Sigmoid colon (tissue), 7 donors: ENCODE data around the gene ZNF782. TPM values are rescaled to one million over a fixed set of nuclear protein-coding genes. Genes with fewer than 3 reads are reported as not detected.
"Not testable (repeated sequence)": the region's sequence is repeated elsewhere in the genome, so short reads cannot be mapped to it uniquely, and the experiment has no call there.

ENCODE experiments used
- DNase-seq: peaks from one replicate; pipeline ENCODE4 v3.0.0-alpha.2; 2019
- H3K27ac ChIP-seq, 4 donors: fragments of 200-600 bp; sonication (generic); one replicate each; pipeline ENCODE4 v1.5.1; 2016 to 2019; ENCODE audit warnings: mild to moderate bottlenecking in 1 of 4
- H3K27me3 ChIP-seq, 3 donors: fragments of 200-600 bp; sonication (generic); one replicate each; pipeline ENCODE4 v1.5.1; 2019; ENCODE audit warnings: mild to moderate bottlenecking in 1 of 3
- H3K36me3 ChIP-seq, 4 donors: fragments of 200-600 bp; sonication (generic); one replicate each; pipeline ENCODE4 v1.5.1; 2016 to 2019
- H3K4me1 ChIP-seq, 4 donors: fragments of 200-600 bp; sonication (generic); one replicate each; pipeline ENCODE4 v1.5.1; 2017 to 2019
- H3K4me3 ChIP-seq, 4 donors: fragments of 200-600 bp; sonication (generic); one replicate each; pipeline ENCODE4 v1.5.1; 2017 to 2019; ENCODE audit warnings: mild to moderate bottlenecking in 2 of 4, moderate library complexity in 1 of 4
- H3K9me3 ChIP-seq, 4 donors: fragments of 200-600 bp in 3 of 4; sonication (generic) in 3 of 4; one replicate each; pipeline versions ENCODE4 v1.5.1 to v1.6.1; 2013 to 2019
- EP300 ChIP-seq, 4 donors: sonication (generic); formaldehyde crosslinking; IDR thresholded peaks; one replicate each; pipeline ENCODE4 v1.6.1; 2017; ENCODE audit warnings: antibody characterized with exemption in 4 of 4
- POLR2A ChIP-seq, 2 donors: fragments of 450-650 bp; IDR thresholded peaks; one replicate each; pipeline ENCODE4 v1.6.1; 2016; ENCODE audit warnings: antibody characterized with exemption in 2 of 2, mild to moderate bottlenecking in 2 of 2, moderate library complexity in 2 of 2
- POLR2AphosphoS5 ChIP-seq, 4 donors: sonication (generic); formaldehyde crosslinking; IDR thresholded peaks; one replicate each; pipeline ENCODE4 v1.6.1; 2017; ENCODE audit warnings: antibody characterized with exemption in 4 of 4
- WGBS, 2 donors: extraction: QIAGEN DNeasy Blood & Tissue Kit; methylation state at CpG; one replicate each; pipeline ENCODE4 v1.1.7; 2013; 5-methylcytosine and 5-hydroxymethylcytosine counted together
- intact Hi-C: fragments of 100-400 bp; cut with DNase I; formaldehyde crosslinking; loops from one replicate; pipeline ENCODE4 v1.15.1; 2023
- polyA plus RNA-seq, 3 donors: library from polyadenylated mRNA; stranded (reverse); fragments of 200-250 nt; gene quantifications; one replicate each; pipeline ENCODE4 v1.2.3, GENCODE V29; 2013
- total RNA-seq, 4 donors: library from RNA; depleted of rRNA; stranded (reverse); fragments of >200 nt; gene quantifications; one replicate each; pipeline ENCODE4 v1.1.0, GENCODE V29; 2016
- TF ChIP-seq, protein P1 (sequence below), 4 experiments: fragments of 450-650 bp in 3 of 4; fragments of 200-600 bp in 1 of 4; IDR thresholded peaks; one replicate each; pipeline ENCODE4 v1.5.1; 2016 to 2019; ENCODE audit warnings: antibody characterized with exemption in 4 of 4, mild to moderate bottlenecking in 3 of 4, moderate library complexity in 2 of 4
- donor health status: healthy with polysubstance abuse.
- donor health status: Bipolar disorder and iron deficiency.
- donor health status: healthy.

ZNF782 gene
- total and polyA plus RNA-seq, 7 donors = 1.2 to 18.2 (median 11.4) TPM

DNA sequence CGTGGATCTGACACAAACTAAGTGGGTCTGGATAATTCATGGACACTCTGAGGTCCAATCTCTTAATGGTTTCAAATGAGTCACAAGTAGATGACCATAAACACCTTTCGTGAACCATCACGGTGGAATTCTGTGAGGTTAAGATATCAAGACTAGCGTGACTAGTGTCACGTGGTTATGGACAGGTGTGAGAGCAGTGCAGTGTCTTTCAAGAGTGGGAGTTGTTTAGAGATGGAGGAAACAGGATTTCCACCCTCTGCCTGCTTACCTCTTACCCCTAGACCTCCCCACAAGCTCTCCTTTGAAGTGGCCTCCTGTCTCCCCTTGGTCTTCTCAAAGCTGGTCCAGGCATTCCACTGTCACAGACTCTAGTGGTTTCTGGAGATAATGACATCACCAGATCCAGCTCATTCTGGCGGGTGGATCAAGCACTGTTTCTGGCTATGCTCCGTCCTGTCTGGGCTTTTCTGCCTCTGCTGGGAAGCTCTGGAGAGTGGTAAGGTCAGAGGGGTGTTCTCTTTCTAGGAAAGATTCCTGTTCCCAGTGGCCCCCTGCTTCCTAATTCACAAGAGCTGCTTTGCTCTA is 20.0 kb upstream of the ZNF782 start:
- no peak overlapping the region for H3K27ac ChIP-seq
- H3K9me3 ChIP-seq = peaks cover 0 to 2% (median 0%) of the 10 kb centered on the region in 4 donors
- H3K4me1 ChIP-seq = peaks cover 0 to 25% (median 16%) of the 10 kb centered on the region in 4 donors
- H3K36me3 ChIP-seq = no peaks in the 10 kb centered on the region
- WGBS, 2 donors = 85 to 89% methylated on average over 7 of the region's 7 CpGs
- H3K4me3 ChIP-seq = no peak overlapping the region
- intact Hi-C loops = no loop called here
- no peak for DNase-seq
- peaks cover 15 to 39% (median 24%) of the 10 kb centered on the region in 3 donors for H3K27me3 ChIP-seq
- TF ChIP-seq POLR2A (IDR thresholded peaks at IDR 0.05) = no peak
- TF ChIP-seq POLR2AphosphoS5 (IDR thresholded peaks at IDR 0.05) = no peak
- TF ChIP-seq, protein P1, sequence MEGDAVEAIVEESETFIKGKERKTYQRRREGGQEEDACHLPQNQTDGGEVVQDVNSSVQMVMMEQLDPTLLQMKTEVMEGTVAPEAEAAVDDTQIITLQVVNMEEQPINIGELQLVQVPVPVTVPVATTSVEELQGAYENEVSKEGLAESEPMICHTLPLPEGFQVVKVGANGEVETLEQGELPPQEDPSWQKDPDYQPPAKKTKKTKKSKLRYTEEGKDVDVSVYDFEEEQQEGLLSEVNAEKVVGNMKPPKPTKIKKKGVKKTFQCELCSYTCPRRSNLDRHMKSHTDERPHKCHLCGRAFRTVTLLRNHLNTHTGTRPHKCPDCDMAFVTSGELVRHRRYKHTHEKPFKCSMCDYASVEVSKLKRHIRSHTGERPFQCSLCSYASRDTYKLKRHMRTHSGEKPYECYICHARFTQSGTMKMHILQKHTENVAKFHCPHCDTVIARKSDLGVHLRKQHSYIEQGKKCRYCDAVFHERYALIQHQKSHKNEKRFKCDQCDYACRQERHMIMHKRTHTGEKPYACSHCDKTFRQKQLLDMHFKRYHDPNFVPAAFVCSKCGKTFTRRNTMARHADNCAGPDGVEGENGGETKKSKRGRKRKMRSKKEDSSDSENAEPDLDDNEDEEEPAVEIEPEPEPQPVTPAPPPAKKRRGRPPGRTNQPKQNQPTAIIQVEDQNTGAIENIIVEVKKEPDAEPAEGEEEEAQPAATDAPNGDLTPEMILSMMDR (IDR thresholded peaks at IDR 0.05) = no peak
- TF ChIP-seq EP300 (IDR thresholded peaks at IDR 0.05) = no peak

DNA sequence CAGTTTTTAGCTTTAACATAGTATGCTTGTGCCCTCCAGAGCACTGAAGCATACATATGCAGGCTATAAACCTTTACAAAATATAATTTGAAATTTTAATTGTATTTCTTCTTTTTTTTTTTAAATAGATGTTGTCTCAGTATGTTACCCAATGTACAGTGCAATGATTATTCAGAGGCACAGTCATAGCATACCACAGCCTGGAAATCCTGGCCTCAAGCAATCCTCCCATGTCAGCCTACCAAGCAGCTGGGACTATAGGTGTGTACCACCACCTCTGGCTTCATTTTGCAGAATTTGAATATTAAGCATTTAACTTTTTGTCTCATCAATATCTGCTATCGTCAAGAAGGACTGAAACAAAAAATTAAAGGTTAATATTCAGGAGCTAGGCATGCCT is 16.9 kb upstream of the ZNF782 start:
- 90 to 95% methylated on average over 1 of the region's 1 CpG for WGBS, 2 donors
- Histone ChIP-seq H3K4me3 (no peak overlapping the region), H3K36me3 (no peaks in the 10 kb centered on the region), H3K27me3 (peaks cover 9 to 16% (median 9%) of the 10 kb centered on the region in 3 donors), H3K9me3 (no peaks in the 10 kb centered on the region), H3K4me1 (peaks cover 0 to 13% (median 11%) of the 10 kb centered on the region in 4 donors), H3K27ac (no peak overlapping the region)
- TF ChIP-seq POLR2AphosphoS5 (IDR thresholded peaks at IDR 0.05) (no peak), EP300 (IDR thresholded peaks at IDR 0.05) (no peak), POLR2A (IDR thresholded peaks at IDR 0.05) (no peak)
- TF ChIP-seq, protein P1 (IDR thresholded peaks at IDR 0.05) = no peak
- DNase-seq = no peak
- intact Hi-C loops = no loop called here

DNA sequence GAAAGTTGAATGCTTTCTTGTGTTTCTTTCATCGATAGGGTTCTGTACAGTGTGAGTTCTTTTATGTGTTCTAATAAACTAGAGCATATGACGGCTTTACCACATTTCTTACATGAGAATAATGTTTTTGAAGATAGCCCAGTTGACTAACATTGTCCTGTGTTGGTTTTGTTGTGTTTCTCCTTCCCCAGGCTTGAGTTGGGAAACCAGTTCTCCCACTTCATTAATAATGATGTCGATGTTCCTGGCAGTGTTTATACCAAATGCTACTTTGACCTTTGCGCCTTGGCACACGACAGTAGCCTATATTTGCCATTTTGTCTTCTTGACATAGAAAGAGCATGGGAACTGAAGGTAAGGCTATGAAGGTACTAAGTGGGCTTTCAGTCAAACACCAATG is 14.4 kb upstream of the ZNF782 start:
- intact Hi-C loops = no loop called here
- no peaks in the 10 kb centered on the region for H3K4me1 ChIP-seq
- no peaks in the 10 kb centered on the region for H3K36me3 ChIP-seq
- WGBS, 2 donors = 19 to 61% methylated on average over 5 of the region's 5 CpGs
- TF ChIP-seq EP300 (IDR thresholded peaks at IDR 0.05) (no peak), POLR2A (IDR thresholded peaks at IDR 0.05) (no peak)
- TF ChIP-seq, protein P1 (IDR thresholded peaks at IDR 0.05) = no peak
- no peaks in the 10 kb centered on the region for H3K9me3 ChIP-seq
- H3K27ac ChIP-seq = no peak overlapping the region
- H3K27me3 ChIP-seq = no peaks in the 10 kb centered on the region
- DNase-seq = no peak
- no peak overlapping the region for H3K4me3 ChIP-seq

DNA sequence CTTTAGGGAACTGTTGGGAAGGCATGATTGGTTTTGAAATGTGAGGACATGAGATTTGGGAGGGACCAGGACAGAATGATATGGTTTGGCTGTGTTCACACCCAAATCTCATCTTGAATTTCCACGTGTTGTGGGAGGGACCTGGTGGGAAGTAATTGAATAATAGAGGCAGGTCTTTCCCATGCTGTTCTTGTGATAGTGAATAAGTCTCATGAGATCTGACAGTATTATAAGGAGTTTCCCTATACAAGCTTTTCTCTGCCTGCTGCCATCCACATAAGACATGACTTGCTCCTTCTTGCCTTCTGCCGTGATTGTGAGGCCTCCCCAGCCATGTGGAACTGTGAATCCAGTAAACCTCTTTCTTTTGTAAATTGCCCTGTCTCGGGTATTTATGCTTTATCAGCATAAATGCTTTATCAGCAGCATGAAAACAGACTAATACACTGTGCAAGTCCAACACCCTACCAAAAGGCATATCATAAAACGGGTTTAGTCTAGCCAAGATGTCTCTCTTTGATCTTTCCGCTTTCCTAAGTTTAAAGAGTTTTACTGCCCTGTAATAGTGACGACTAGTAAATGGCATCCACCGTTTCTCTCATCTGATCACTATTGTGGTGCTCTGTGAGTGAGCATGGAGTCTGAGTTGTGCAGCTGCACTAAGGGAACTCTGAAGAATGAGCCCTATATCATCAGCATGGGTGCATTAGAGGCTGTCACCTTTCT is 12.9 kb upstream of the ZNF782 start:
- intact Hi-C loops = no loop called here
- H3K4me3 ChIP-seq = no peak overlapping the region
- H3K9me3 ChIP-seq = no peaks in the 10 kb centered on the region
- no peaks in the 10 kb centered on the region for H3K4me1 ChIP-seq
- H3K27ac ChIP-seq = no peak overlapping the region
- no peak for TF ChIP-seq POLR2A (IDR thresholded peaks at IDR 0.05)
- TF ChIP-seq, protein P1 (IDR thresholded peaks at IDR 0.05) = no peak
- no peak for TF ChIP-seq EP300 (IDR thresholded peaks at IDR 0.05)
- TF ChIP-seq POLR2AphosphoS5 (IDR thresholded peaks at IDR 0.05) = no peak
- WGBS, 2 donors = 13 to 60% methylated on average over 7 of the region's 7 CpGs
- H3K36me3 ChIP-seq = no peaks in the 10 kb centered on the region
- DNase-seq = no peak
- no peaks in the 10 kb centered on the region for H3K27me3 ChIP-seq

DNA sequence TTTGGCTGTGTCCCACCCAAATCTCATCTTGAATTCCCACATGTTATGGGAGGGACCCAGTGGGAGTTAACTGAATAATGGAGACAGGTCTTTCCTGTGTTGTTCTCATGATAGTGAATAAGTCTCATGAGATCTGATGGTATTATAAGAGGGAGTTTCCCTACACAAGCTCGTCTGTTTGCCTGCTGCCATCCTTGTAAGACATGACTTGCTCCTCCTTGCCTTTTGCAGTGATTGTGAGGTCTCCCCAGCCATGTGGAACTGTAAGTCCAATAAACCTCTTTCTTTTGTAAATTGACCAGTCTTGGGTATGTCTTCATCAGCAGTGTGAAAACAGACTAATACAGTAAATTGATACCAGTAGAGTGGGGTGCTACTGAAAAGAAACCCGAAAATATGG is 10.9 kb upstream of the ZNF782 start:
- H3K27ac ChIP-seq, intact Hi-C loops, H3K9me3 ChIP-seq, H3K4me3 ChIP-seq, H3K27me3 ChIP-seq, H3K36me3 ChIP-seq, H3K4me1 ChIP-seq, DNase-seq: not testable (repeated sequence)
- WGBS, 2 donors = 89 to 90% methylated on average over 2 of the region's 2 CpGs
